HG03159 (cell line): ENCODE data around the gene SCCPDH.

Experiments
- ATAC-seq: cut with Tn5 transposase; IDR thresholded peaks from one replicate; pipeline ENCODE4 v1.9.1; 2021; ENCODE audit warnings: mild to moderate bottlenecking, moderate library complexity; ENCODE audit not compliant: unreplicated experiment

SCCPDH gene

GRCh38 chr1:246784621-246785493 lies 60.6 kb downstream of the SCCPDH start:
- peak; percentile 58 for ATAC-seq

GRCh38 chr1:246785494-246786111 lies 61.4 kb downstream of the SCCPDH start:
- no peak for ATAC-seq

GRCh38 chr1:246786606-246787238 lies 62.5 kb downstream of the SCCPDH start:
- no peak for ATAC-seq

- ATAC-seq = no peak
These were observed 63.7 kb downstream of the SCCPDH start for GRCh38 chr1:246787781-246788513.

GRCh38 chr1:246788895-246789338 lies 64.7 kb downstream of the SCCPDH start:
- ATAC-seq = no peak

- ATAC-seq = no peak
These were observed 65.5 kb downstream of the SCCPDH start for GRCh38 chr1:246789454-246790339.

GRCh38 chr1:246790364-246790763 lies 66.2 kb downstream of the SCCPDH start:
- ATAC-seq = no peak

GRCh38 chr1:246790833-246791232 lies 66.6 kb downstream of the SCCPDH start:
- ATAC-seq = no peak

GRCh38 chr1:246791303-246791918 lies 67.2 kb downstream of the SCCPDH start:
- ATAC-seq = no peak

GRCh38 chr1:246792603-246793002 lies 68.4 kb downstream of the SCCPDH start:
- ATAC-seq = no peak

GRCh38 chr1:246793356-246793896 lies 69.2 kb downstream of the SCCPDH start:
- ATAC-seq = no peak

GRCh38 chr1:246794048-246794827 lies 70.0 kb downstream of the SCCPDH start:
- no peak for ATAC-seq

GRCh38 chr1:246794828-246795671 lies 70.8 kb downstream of the SCCPDH start:
- ATAC-seq = no peak

GRCh38 chr1:246795906-246796694 lies 71.9 kb downstream of the SCCPDH start:
- no peak for ATAC-seq

GRCh38 chr1:246797157-246797556 lies 72.9 kb downstream of the SCCPDH start:
- ATAC-seq = no peak

- no peak for ATAC-seq
These were observed 73.4 kb downstream of the SCCPDH start for GRCh38 chr1:246797597-246797996.

GRCh38 chr1:246798107-246798506 lies 73.9 kb downstream of the SCCPDH start:
- no peak for ATAC-seq
